Right lobe of liver (tissue), 4 donors: Measurements from ENCODE around the gene SLC43A3.

Experiments
- CTCF ChIP-seq, 4 donors: fragments of 200-600 bp in 3 of 4; fragments of 450-650 bp in 1 of 4; IDR thresholded peaks; one replicate each; pipeline versions ENCODE4 v1.5.1 to v1.8.0; 2016 to 2022; ENCODE audit warnings: antibody characterized with exemption in 4 of 4, mild to moderate bottlenecking in 2 of 4
- POLR2A ChIP-seq: fragments of 450-650 bp; IDR thresholded peaks from one replicate; pipeline ENCODE4 v1.6.1; 2017; ENCODE audit warnings: antibody characterized with exemption, mild to moderate bottlenecking
- donor health status: DM: no; HTN: no; CAD: no.
- donor health status: DM: no; HTN: no; CAD: no.
- donor health status: DM: no; HTN: yes; CAD: no.

- TF ChIP-seq CTCF (IDR thresholded peaks at IDR 0.05), result no peak
- no peak for TF ChIP-seq POLR2A
These were observed 34.7 kb downstream of the SLC43A3 start for GRCh38 chr11:57392066-57392762.
